ENCODE measurements around the gene CDC5L.
A peak's percentile ranks its signal among the peaks of the same experiment; 100 is the strongest.
"Not testable (repeated sequence)": the region's sequence is repeated elsewhere in the genome, so short reads cannot be mapped to it uniquely, and the experiment has no call there.

CDC5L gene

GRCh38 chr6:44415873-44416502, 28.5 kb downstream of the CDC5L start:
- peak; percentile 36 for DNase-seq (ENCODE audit: low read depth)

DNA sequence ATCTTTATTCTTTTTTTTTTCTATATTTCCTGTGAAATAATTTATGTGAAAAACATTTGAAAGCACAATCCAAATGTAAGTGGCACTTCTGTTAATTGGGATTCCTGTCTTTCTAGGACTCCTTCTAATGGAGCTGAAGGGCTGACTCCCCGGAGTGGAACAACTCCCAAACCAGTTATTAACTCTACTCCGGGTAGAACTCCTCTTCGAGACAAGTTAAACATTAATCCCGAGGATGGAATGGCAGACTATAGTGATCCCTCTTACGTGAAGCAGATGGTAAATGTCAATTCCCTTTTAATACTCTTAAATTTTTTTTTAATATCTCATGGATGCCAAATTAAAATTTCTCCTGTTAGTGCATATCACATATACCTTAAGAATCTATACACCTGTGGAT, 35.0 kb downstream of the CDC5L start:
- no peak for DNase-seq (ENCODE audit: low read depth)

DNA sequence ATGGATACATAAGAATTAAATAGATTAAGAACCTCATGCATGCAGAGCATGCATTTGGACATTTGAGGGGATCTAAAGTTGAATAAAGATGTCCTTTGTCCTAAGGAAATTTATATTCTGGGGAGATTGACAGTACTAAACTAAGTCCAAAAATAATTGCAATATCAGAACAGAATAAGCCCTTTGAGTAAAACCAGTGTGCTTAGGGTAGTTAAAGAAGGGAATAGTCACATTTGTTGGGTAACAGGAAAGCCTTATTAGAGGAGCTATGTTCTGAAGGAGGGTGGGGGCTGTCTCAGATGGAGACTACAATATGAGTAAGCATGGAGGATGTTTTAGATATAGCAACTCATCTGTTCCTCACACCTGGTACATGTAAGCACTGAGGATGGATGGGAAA, 35.8 kb downstream of the CDC5L start:
- no peak for DNase-seq (ENCODE audit: low read depth)

- no peak for DNase-seq (ENCODE audit: low read depth)
Observed at GRCh38 chr6:44425951-44426350, 38.4 kb downstream of the CDC5L start.

DNA sequence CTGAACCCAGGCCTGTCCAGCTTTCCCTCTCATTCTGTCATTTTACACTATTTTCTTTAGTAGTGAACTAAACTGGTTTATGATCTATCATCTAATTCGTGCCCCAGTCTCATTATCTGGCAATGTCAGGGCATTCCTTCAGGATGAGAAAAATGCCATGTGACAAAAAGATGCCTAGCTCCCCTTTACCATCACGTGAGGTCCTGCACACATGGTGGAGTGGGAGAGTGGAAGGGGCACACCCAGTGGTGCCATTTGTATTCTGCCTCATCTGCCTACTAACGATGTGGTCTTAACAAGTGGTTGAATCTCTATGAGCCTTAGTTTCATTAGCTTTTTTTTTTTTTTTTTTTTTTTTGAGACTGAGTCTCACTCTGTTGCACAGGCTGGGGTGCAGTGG, 41.2 kb downstream of the CDC5L start:
- peak; percentile 18 for DNase-seq (ENCODE audit: low read depth)

DNA sequence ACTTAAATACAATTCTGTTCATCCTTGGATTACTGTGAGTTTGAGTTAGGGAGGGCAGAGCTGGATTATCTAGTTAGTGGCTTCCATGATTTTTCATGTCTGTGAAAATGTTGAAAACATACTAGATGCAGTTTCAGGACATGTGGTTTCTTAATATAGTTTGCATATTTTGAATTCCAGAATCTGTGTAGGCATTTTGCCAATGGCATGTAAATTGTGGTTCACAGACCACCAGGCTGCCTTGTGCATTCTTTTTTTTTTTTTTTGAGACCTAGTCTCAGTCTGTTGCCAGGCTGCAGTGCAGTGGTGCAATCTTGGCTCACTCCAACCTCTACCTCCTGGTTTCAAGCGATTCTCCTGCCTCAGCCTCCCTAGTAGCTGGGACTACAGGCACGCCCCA, 42.8 kb downstream of the CDC5L start:
- DNase-seq (ENCODE audit: low read depth): no peak

GRCh38 chr6:44431118-44431725, 43.7 kb downstream of the CDC5L start:
- peak; percentile 63 for DNase-seq (ENCODE audit: low read depth)

GRCh38 chr6:44432227-44432626, 44.7 kb downstream of the CDC5L start:
- DNase-seq (ENCODE audit: low read depth): no peak

DNA sequence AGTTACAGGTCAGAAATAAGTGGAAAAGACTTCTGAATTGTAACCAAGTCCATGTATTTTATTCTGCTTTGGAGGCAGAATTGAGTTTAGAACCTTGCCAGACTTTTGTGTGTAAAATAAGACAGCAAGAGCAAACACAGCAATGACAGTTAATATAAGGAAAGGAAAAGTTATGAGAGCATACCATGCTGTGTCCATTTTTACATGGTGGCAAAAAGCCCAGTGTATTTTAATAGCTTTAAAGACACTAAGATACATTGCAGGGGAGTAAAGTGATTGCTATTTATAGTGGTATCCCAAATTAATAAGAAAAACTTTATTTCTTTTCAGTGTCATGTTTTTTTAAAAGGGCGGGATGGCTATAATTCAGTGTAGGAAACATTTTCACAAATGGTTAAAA, 45.2 kb downstream of the CDC5L start:
- DNase-seq (ENCODE audit: low read depth): no peak

DNA sequence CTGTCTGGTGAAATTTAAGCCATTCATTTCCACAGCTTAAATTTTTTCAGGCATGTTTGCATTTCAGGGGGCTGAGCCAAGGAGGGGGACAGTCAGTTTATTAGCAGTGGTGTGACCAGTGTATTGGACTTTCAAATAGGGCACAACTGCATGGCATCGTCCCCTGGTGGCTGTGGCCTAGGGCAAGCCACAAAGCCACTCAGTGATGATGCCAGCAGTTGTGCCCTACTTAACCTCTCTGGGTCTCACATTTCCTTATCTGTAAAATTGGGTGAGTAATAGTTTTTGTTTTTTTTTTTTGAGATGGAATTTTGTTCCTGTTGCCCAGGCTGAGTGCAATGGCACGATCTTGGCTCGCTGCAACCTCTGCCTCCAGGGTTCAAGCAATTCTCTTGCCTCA, 48.0 kb downstream of the CDC5L start:
- DNase-seq (ENCODE audit: low read depth): no peak

GRCh38 chr6:44438827-44439226, 51.3 kb downstream of the CDC5L start:
- no peak for DNase-seq (ENCODE audit: low read depth)

DNA sequence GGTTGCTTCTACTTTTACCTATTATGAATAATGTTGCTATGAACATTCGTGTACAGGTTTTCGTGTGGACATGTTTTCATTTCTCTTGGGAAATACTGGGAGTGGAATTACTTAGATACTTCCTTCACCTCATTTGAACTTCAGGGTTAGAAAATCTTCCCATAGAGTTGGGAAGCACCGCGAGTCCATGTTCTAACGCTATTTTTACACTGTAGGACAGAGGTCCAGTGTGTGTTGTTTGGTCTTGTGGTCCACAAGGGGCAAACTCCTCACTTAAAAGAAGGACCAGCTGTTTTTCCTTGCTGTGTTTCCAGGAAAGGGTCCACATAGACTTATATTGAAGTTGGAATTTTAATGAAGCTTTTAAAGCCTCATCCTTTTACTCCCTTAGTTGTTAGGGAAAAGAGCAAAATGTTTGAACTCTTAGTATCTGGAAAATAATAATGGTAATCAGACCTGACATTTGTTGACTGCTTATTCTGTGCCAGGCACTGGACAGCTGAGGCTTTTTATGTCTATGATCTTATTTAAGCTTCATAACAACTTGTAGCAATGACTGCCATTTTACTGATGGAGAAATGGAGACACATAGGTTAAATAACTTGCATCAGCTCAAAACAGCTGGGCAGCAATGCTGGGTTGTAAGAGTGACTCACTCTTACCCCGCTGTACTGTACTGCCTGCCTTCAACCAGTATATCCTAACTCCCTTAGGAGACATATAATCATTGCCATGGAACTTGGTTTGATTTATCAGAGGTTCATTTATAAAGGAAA, 52.0 kb downstream of the CDC5L start:
- peak; percentile 54 for DNase-seq (ENCODE audit: low read depth)

DNA sequence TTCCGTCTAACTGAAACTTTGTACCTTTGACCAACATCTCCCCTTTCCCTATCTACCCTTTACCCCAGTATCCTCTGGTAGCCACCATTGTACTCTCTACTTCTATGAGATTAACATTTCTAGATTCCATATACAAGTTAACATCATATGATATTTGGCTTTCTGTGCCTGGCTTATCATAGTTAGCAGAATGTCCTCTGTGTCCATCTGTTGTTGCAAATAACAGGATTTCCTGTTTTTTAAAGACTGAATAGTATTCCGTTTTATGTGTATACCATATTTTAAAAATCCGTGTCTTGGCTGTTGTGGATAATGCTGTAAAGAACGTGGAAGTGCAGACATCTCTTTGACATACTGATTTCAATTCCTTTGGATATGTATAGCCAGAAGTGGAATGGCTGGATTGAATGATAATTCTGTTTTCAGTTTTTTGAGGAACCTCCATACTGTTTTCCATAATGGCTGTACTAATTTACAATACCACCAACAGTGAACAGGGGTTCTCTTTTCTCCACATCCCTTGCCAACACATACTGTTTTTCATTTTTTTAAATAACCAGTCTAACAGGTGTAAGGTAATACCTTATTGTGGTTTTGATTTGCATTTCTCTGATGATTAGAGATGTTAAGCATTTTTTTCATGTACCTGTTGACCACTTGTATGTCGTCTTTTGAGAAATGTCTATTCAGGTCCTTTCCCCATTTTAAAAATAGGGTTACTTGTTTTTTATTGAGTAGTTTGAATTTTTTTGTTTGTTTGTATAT, 53.8 kb downstream of the CDC5L start:
- no peak for DNase-seq (ENCODE audit: low read depth)

GRCh38 chr6:44442236-44442635, 54.7 kb downstream of the CDC5L start:
- no peak for DNase-seq (ENCODE audit: low read depth)

GRCh38 chr6:44442833-44443444, 55.4 kb downstream of the CDC5L start:
- DNase-seq (ENCODE audit: low read depth): no peak

GRCh38 chr6:44444853-44445252, 57.3 kb downstream of the CDC5L start:
- no peak for DNase-seq (ENCODE audit: low read depth)

DNA sequence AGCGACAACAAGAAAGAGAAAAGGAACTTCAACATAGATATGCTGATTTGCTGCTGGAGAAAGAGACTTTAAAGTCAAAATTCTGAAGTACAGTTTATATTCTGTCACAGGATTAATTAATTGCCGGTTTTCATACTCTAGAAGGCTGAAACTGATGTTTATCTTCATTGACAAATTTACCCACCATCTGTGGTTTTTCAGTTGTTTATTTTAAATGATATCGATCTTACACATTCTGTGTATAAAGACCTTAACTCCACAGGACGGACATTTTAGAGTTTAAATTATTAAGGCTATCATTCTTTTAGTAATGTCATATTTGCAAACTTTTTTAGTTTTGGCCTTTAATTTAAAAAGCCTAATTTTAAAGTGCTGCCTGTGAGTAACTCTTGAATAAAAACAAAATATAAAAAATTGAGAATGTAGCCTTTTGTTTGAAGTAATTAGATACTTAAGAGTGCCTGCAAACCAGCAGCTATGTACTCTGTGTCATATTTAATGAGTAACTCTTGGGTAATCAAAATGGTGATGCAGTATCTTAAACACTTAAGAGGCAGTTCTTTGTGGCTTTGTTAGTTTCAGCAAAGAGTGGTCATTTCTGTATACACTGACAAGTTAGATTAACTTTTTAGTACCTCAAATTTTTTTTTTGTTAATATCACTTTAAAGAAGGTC, 59.3 kb downstream of the CDC5L start:
- DNase-seq (ENCODE audit: low read depth): peak; percentile 70

DNA sequence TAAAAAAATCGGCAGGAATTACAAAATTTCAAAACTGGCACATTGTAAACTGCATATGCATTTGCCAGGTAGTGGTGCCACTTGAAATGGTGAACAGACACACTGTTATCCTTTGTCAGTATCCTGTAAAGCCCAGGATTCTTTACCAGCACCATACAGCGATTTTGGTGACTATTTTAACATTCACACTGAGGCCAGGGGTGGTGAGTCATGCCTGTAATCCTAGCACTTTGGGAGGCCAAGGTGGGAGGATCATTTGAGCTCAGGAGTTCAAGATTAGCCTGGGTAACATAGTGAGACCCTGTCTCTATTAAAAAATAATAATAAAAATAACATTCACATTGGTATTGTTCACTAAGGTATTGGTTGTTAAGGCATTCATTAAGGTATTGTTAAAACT, 61.7 kb downstream of the CDC5L start:
- DNase-seq (ENCODE audit: low read depth): not testable (repeated sequence)

DNA sequence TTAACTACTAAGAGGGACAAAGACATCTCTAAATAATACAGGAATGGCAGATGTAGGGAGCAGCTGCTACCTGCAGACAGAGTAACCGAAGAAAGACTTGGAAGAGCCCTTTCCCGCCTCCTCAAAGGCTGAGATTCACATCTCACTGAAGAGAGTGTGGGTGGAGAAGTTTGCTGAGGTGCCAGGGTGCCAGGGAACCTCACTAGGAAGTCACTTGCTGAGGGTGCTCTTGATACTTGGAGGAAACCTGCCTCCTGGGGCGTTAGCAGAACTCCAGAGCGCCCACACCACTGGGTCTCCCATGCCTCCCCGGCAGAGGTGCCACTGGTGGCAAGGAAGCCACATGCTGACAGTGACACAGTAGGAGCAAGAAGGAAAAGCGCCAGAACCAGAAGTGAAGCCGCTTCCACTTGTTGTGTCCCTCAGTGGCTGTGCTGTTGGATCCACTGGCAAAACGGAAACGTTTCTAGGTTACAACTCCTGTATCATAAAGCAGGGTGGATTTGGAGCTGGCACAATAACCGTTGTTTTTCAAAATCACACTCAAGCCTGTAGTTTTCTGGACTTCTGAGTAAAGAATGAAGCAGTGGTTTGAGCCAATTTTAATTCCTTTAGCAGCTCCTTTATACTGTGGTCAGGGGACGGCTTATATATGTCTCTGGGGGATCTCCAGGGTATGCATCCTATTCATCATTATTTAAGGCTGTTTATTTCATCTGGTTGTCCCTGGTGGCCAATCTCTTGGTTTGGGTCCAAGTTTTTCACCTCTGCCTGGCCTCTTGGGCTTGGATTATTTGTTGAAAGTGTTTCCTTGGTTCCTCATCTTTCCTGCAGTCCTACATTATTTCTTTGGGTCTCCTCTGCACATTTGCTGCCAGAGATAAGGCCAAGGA, 64.5 kb downstream of the CDC5L start:
- DNase-seq (ENCODE audit: low read depth): no peak

DNA sequence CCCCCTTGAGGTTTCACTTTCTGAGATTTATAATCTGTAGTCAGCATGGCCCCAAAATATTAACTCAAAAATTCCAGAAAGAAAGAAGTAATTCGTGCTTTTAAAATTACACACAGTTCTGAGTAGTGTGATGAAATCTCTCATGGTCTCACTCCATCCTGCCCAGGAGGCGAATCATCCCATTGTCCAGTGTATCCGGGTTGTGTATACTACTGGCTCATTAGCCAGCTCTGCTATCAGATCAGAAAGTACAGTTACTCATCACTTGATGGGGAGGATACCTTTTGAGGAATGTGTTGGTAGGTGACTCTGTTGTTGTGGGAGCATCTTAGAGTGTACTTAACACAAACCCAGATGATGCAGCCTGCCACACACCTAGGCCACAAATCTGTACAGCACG, 65.2 kb downstream of the CDC5L start:
- DNase-seq (ENCODE audit: low read depth): peak; percentile 62

GRCh38 chr6:44453146-44453545, 65.6 kb downstream of the CDC5L start:
- DNase-seq (ENCODE audit: low read depth): no peak

Measured in stromal cell of bone marrow (primary cell).